VCaP (cell line): ENCODE results near the gene PERCC1.

Experiments
- H3K27ac ChIP-seq: fragments of 450-650 bp; 2 replicates; pipeline ENCODE4 v1.5.1; 2017
- TF ChIP-seq, protein P1 (sequence below): fragments of 450-650 bp; conservative IDR thresholded peaks from 2 replicates; pipeline ENCODE4 v1.5.1; 2017; ENCODE audit warnings: mild to moderate bottlenecking, moderate library complexity

The PERCC1 gene

GRCh38 chr16:1430214-1430758 lies 592 bp upstream of the PERCC1 start:
- TF ChIP-seq, protein P1, sequence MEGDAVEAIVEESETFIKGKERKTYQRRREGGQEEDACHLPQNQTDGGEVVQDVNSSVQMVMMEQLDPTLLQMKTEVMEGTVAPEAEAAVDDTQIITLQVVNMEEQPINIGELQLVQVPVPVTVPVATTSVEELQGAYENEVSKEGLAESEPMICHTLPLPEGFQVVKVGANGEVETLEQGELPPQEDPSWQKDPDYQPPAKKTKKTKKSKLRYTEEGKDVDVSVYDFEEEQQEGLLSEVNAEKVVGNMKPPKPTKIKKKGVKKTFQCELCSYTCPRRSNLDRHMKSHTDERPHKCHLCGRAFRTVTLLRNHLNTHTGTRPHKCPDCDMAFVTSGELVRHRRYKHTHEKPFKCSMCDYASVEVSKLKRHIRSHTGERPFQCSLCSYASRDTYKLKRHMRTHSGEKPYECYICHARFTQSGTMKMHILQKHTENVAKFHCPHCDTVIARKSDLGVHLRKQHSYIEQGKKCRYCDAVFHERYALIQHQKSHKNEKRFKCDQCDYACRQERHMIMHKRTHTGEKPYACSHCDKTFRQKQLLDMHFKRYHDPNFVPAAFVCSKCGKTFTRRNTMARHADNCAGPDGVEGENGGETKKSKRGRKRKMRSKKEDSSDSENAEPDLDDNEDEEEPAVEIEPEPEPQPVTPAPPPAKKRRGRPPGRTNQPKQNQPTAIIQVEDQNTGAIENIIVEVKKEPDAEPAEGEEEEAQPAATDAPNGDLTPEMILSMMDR, result no peak
- peak overlapping the region; percentile 91 for H3K27ac ChIP-seq

DNA sequence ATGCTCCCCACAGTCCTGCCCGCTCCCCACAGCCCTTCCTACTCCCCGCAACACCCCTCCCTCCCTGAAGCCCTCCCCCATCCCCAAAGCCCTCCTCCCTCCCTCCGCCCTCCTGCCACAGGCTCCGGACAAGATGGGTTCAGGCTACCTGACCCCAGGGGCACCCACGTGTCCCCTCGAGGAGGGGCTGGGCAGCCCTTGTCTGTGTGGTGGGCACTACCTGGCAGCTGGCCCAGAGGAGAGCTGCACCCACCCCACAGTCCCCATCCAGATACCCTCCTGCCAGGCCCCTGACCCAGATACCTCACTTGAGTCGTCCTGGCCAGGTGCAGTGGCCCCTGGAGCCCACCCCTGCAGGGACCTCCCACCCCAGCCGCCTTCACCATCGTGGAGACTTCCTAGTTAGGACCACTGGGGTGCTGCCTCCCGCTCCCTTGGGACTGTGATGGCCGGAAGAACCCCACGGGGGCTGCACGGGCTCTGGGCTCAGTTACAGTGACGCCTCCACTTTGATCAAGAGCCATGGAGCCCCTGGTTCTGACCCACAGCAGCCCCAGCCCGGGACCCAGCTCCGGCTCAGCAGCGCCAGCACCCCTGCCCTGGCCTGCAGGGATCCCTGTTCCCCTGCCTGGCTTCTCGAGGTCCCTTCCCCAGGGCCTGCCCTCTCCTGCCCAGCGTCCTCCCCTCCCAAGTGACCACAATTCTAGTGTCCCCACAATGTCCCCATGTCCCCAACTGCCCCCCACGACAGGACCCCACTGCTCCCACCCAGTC lies 806 bp downstream of the PERCC1 start:
- peak overlapping the region; percentile 91 for H3K27ac ChIP-seq
- TF ChIP-seq, protein P1, result no peak

- H3K27ac ChIP-seq, result peak overlapping the region; percentile 91; the same call in 1 of the 2 replicates
- TF ChIP-seq, protein P1, result no peak
Measured at GRCh38 chr16:1432388-1433262, 1.7 kb downstream of the PERCC1 start.

DNA sequence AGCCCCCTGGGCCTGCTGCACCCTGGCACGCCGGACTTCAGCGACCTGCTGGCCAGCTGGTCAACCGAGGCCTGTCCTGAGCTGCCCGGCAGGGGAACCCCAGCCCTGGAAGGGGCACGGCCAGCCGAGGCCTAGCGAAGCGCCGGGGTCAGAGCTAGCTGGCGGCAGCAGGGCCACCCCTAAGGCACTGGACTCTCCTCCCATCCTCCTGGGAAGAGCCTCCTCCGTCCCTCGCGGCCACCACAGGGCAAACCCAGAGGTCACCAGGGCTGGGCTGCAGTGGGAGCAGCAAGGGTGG lies 2.3 kb downstream of the PERCC1 start:
- TF ChIP-seq, protein P1, result no peak
- no peak overlapping the region for H3K27ac ChIP-seq

GRCh38 chr16:1433756-1434155 lies 2.9 kb downstream of the PERCC1 start:
- H3K27ac ChIP-seq, result no peak overlapping the region
- TF ChIP-seq, protein P1, result no peak

DNA sequence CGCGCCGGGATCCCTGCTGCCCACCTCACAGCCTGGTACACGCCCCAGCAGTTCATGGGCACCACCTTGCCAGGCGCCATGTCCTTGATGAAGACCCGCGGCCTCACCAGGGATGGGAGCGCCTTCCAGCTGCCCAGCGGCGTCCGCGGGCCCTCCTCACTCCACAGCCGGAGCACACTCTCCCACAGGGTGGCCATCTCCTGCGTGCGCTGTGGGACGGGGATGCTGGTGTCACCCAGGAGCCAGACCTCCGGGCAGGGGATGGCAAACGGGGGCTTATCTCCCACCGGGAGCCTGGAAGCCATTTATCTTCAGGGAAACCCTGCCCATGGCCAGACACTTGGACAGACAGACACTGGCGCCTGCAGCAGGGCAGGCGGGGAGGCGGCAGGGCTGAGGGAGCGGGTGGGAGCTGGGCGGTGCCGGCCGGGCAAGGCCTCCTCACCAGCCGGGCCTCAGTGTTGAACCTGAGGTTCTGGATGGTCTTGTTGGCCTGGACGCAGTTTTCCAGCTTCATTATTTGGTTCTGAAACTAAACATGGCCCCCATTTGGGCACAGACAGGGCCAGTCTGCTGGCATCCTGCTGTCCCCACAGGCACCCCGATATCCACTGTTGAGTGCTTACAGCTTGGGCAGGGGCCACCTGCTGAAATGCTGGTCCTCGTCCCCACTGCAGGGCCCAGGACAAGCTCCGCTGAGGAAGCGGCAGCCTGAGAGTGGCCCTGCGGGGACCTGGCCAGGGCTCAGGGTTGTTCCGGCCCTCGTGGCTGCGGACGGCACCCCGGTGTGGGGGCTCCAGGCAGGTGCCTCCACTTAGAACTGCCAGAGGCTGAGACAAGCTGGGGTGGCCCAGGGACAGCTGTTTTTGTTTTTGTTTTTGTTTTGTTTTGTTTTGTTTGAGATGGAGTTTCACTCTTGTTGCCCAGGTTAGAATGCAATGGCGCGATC lies 4.0 kb downstream of the PERCC1 start:
- TF ChIP-seq, protein P1, result no peak
- H3K27ac ChIP-seq, result no peak overlapping the region
